ENCODE data around the gene PRR5L. TPM values are rescaled to one million over a fixed set of nuclear protein-coding genes. Genes with fewer than 3 reads are reported as not detected.

Gene PRR5L
- total and polyA plus RNA-seq, 2 experiments from 2014 or later: 3.1 to 8.9 TPM

DNA sequence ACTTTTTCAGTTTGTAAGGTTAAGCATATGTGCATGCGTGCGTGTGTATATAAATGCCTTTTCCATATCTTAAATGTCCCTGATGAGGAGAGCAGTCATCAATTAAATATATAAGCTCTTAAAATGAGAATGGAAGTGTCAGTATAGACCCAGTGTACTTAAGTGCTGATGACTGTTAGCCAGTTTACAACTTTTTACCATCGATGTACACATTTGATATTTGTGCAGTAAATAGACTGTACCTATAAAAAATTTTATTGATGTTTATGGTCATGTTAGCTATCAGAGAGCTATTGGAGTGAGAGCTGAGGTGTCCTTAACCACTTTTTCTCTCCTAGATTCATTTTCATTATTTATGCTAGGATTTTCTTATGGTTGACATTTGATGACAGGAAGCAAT, 168.6 kb downstream of the PRR5L start:
- Histone ChIP-seq H3K27me3 (ENCODE audit: insufficient read depth) (no peaks in the 10 kb centered on the region), H3K9me2 (ENCODE audit: insufficient read depth) (no peaks in the 10 kb centered on the region), H3K4me3 (no peak overlapping the region), H3K4me2 (no peak overlapping the region), H3F3A (replicated peaks; ENCODE audit: low read depth) (no peaks in the 10 kb centered on the region), H3K36me3 (ENCODE audit: insufficient read depth) (no peaks in the 10 kb centered on the region), H4K20me1 (replicated peaks; ENCODE audit: insufficient read depth) (no peaks in the 10 kb centered on the region), H3K27ac (ENCODE audit: low read depth) (no peak overlapping the region), H3K4me1 (ENCODE audit: insufficient read depth) (no peaks in the 10 kb centered on the region; the same call in 1 of the 2 replicates), H3K79me2 (replicated peaks; ENCODE audit: insufficient read depth) (no peaks in the 10 kb centered on the region), H2AFZ (no peak overlapping the region)
- TF ChIP-seq CTCF (conservative IDR thresholded peaks at IDR 0.05; ENCODE audit: low read depth in 2 of 2): no peak
- no peak for TF ChIP-seq POLR2AphosphoS5 (IDR thresholded peaks at IDR 0.05; ENCODE audit: low read depth)
- TF ChIP-seq CREB1 (CRISPR knock-in tag; IDR thresholded peaks at IDR 0.05; ENCODE audit: low read depth): no peak
- no peak for TF ChIP-seq ZNF331 (CRISPR knock-in tag; IDR thresholded peaks at IDR 0.05; ENCODE audit: low read depth)
- TF ChIP-seq ZNF462 (CRISPR knock-in tag; IDR thresholded peaks at IDR 0.05): no peak
- TF ChIP-seq JUNB (IDR thresholded peaks at IDR 0.05; ENCODE audit: unreplicated experiment): no peak
- TF ChIP-seq ZNF114 (CRISPR knock-in tag; IDR thresholded peaks at IDR 0.05): no peak
- no peak for TF ChIP-seq ETS1 (IDR thresholded peaks at IDR 0.05)
- no peak for TF ChIP-seq NANOG (IDR thresholded peaks at IDR 0.05; ENCODE audit: borderline replicate concordance)
- TF ChIP-seq EZH2 (IDR thresholded peaks at IDR 0.05; ENCODE audit: low read depth, unreplicated experiment): no peak
- no peak for TF ChIP-seq EZH2phosphoT487 (IDR thresholded peaks at IDR 0.05; ENCODE audit: unreplicated experiment)
- no peak for TF ChIP-seq STAT1 (IDR thresholded peaks at IDR 0.05; ENCODE audit: unreplicated experiment)
- TF ChIP-seq, protein P1, sequence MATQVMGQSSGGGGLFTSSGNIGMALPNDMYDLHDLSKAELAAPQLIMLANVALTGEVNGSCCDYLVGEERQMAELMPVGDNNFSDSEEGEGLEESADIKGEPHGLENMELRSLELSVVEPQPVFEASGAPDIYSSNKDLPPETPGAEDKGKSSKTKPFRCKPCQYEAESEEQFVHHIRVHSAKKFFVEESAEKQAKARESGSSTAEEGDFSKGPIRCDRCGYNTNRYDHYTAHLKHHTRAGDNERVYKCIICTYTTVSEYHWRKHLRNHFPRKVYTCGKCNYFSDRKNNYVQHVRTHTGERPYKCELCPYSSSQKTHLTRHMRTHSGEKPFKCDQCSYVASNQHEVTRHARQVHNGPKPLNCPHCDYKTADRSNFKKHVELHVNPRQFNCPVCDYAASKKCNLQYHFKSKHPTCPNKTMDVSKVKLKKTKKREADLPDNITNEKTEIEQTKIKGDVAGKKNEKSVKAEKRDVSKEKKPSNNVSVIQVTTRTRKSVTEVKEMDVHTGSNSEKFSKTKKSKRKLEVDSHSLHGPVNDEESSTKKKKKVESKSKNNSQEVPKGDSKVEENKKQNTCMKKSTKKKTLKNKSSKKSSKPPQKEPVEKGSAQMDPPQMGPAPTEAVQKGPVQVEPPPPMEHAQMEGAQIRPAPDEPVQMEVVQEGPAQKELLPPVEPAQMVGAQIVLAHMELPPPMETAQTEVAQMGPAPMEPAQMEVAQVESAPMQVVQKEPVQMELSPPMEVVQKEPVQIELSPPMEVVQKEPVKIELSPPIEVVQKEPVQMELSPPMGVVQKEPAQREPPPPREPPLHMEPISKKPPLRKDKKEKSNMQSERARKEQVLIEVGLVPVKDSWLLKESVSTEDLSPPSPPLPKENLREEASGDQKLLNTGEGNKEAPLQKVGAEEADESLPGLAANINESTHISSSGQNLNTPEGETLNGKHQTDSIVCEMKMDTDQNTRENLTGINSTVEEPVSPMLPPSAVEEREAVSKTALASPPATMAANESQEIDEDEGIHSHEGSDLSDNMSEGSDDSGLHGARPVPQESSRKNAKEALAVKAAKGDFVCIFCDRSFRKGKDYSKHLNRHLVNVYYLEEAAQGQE (IDR thresholded peaks at IDR 0.05; ENCODE audit: unreplicated experiment): no peak
- DNase-seq (ENCODE audit: low spot score) (no peak), ATAC-seq (no peak)
- Mint-ChIP-seq H3K27me3 (ENCODE audit: insufficient read depth, low read depth, poor library complexity) (peaks cover 3% of the 10 kb centered on the region), H3K36me3 (ENCODE audit: low read depth) (no peaks in the 10 kb centered on the region), H3K9me3 (no peaks in the 10 kb centered on the region), H3K27ac (no peak overlapping the region), H3K4me3 (no peak overlapping the region), H3K4me1 (peaks cover 14% of the 10 kb centered on the region)

Measured in GM23338 (cell line).